ENCODE measurements around the gene DZIP1L.

DZIP1L gene

GRCh38 chr3:138025553-138025952, 89.9 kb downstream of the DZIP1L start (continued):
- TF ChIP-seq POU6F1 (CRISPR knock-in tag; IDR thresholded peaks at IDR 0.05; ENCODE audit: borderline replicate concordance, low read depth) (no peak), CSDC2 (CRISPR knock-in tag; IDR thresholded peaks at IDR 0.05) (no peak), RARB (CRISPR knock-in tag; IDR thresholded peaks at IDR 0.05) (no peak), CREB5 (CRISPR knock-in tag; IDR thresholded peaks at IDR 0.05; ENCODE audit: low read depth) (no peak), ARNTL (CRISPR knock-in tag; IDR thresholded peaks at IDR 0.05; ENCODE audit: borderline replicate concordance, low read depth) (no peak), BACH2 (CRISPR knock-in tag; IDR thresholded peaks at IDR 0.05; ENCODE audit: borderline replicate concordance) (no peak), PPARA (CRISPR knock-in tag; IDR thresholded peaks at IDR 0.05; ENCODE audit: borderline replicate concordance) (no peak), CSRNP3 (CRISPR knock-in tag; IDR thresholded peaks at IDR 0.05) (no peak), ZC3H10 (CRISPR knock-in tag; IDR thresholded peaks at IDR 0.05) (no peak)

GRCh38 chr3:138023754-138024153, 91.7 kb downstream of the DZIP1L start:
- TF ChIP-seq ARNTL (CRISPR knock-in tag; IDR thresholded peaks at IDR 0.05; ENCODE audit: borderline replicate concordance, low read depth) (no peak), ZNF70 (CRISPR knock-in tag; IDR thresholded peaks at IDR 0.05) (no peak), CSDC2 (CRISPR knock-in tag; IDR thresholded peaks at IDR 0.05) (no peak), ESRRG (CRISPR knock-in tag; IDR thresholded peaks at IDR 0.05) (no peak), ZFP30 (CRISPR knock-in tag; IDR thresholded peaks at IDR 0.05) (no peak), OSR1 (CRISPR knock-in tag; IDR thresholded peaks at IDR 0.05) (no peak), CSRNP3 (CRISPR knock-in tag; IDR thresholded peaks at IDR 0.05) (no peak), PATZ1 (CRISPR knock-in tag; IDR thresholded peaks at IDR 0.05; ENCODE audit: borderline replicate concordance) (no peak), BACH2 (CRISPR knock-in tag; IDR thresholded peaks at IDR 0.05; ENCODE audit: borderline replicate concordance) (no peak), ISL1 (CRISPR knock-in tag; IDR thresholded peaks at IDR 0.05) (no peak), TCF4 (CRISPR knock-in tag; IDR thresholded peaks at IDR 0.05; ENCODE audit: borderline replicate concordance) (no peak), GLIS3 (CRISPR knock-in tag; IDR thresholded peaks at IDR 0.05) (no peak), RARB (CRISPR knock-in tag; IDR thresholded peaks at IDR 0.05) (no peak), ZC3H10 (CRISPR knock-in tag; IDR thresholded peaks at IDR 0.05) (no peak), ZFP3 (CRISPR knock-in tag; IDR thresholded peaks at IDR 0.05) (no peak)
- no peak for ATAC-seq

- TF ChIP-seq ZFP3 (CRISPR knock-in tag; IDR thresholded peaks at IDR 0.05): no peak
- no peak for ATAC-seq
These were observed 95.9 kb downstream of the DZIP1L start for GRCh38 chr3:138019281-138020069.

- TF ChIP-seq ZFP3 (CRISPR knock-in tag; IDR thresholded peaks at IDR 0.05) (no peak), TCF4 (CRISPR knock-in tag; IDR thresholded peaks at IDR 0.05; ENCODE audit: borderline replicate concordance) (no peak)
- no peak for ATAC-seq
These were observed 99.3 kb downstream of the DZIP1L start for GRCh38 chr3:138016065-138016464.
